WTC11 (cell line): ENCODE results near the gene CACNA1C. TPM values are rescaled to one million over a fixed set of nuclear protein-coding genes. Genes with fewer than 3 reads are reported as not detected.

Experiments used
- ATAC-seq: fragments of 200-7000 bp; cut with Tn5 transposase; 2 replicates; pipeline ENCODE4 v1.10.0; 2021; ENCODE audit warnings: mild to moderate bottlenecking, moderate library complexity
- CTCF ChIA-PET: fragments of 300-600 bp; sonication (Branson Sonifier 250); formaldehyde crosslinking; loops from one replicate; lab custom pipeline; 2021; ENCODE audit warnings: antibody characterized with exemption; lab: Charles Lee
- POLR2A ChIA-PET: fragments of 350-600 bp; sonication (Branson Sonifier 250); formaldehyde crosslinking; loops from one replicate; lab custom pipeline; 2021; ENCODE audit warnings: antibody characterized with exemption; lab: Charles Lee
- DNase-seq: peaks from one replicate; pipeline ENCODE4 v3.0.0; 2021; ENCODE audit warnings: low spot score
- H3K27ac Mint-ChIP-seq: 2 replicates; pipeline ENCODE4 v1.8.0; 2021; ENCODE audit warnings: mixed read lengths
- H3K27me3 Mint-ChIP-seq: 2 replicates; pipeline ENCODE4 v1.8.0; 2021; ENCODE audit warnings: low read depth, mild to moderate bottlenecking, moderate library complexity, mixed read lengths
- H3K36me3 Mint-ChIP-seq: 2 replicates; pipeline ENCODE4 v1.8.0; 2021; ENCODE audit warnings: mixed read lengths
- H3K4me1 Mint-ChIP-seq: 2 replicates; pipeline ENCODE4 v1.8.0; 2022; ENCODE audit warnings: mixed read lengths
- H3K4me3 Mint-ChIP-seq: 2 replicates; pipeline ENCODE4 v1.8.0; 2021; ENCODE audit warnings: mild to moderate bottlenecking, moderate library complexity, mixed read lengths
- H3K9me3 Mint-ChIP-seq: 2 replicates; pipeline ENCODE4 v1.8.0; 2021; ENCODE audit warnings: mixed read lengths
- AR ChIP-seq: fragments of 250-450 bp; sonication (Bioruptor Pico); IDR thresholded peaks from 2 replicates; pipeline ENCODE4 v1.9.0; 2021; ENCODE audit warnings: mild to moderate bottlenecking
- ARID4B ChIP-seq: sonication (generic); formaldehyde crosslinking; IDR thresholded peaks from 2 replicates; pipeline ENCODE4 v1.8.0; 2023; ENCODE audit warnings: missing genetic modification reagents, mild to moderate bottlenecking, borderline replicate concordance
- CDX4 ChIP-seq: fragments of 250-450 bp; sonication (Bioruptor Pico); IDR thresholded peaks from 2 replicates; pipeline ENCODE4 v1.9.0; 2021; ENCODE audit warnings: moderate library complexity, mild to moderate bottlenecking, inconsistent platforms, borderline replicate concordance
- CREB1 ChIP-seq: sonication (generic); formaldehyde crosslinking; IDR thresholded peaks from 2 replicates; pipeline ENCODE4 v1.8.0; 2023; ENCODE audit warnings: mild to moderate bottlenecking, missing genetic modification reagents
- EMX1 ChIP-seq: fragments of 250-450 bp; sonication (Bioruptor Pico); IDR thresholded peaks from 2 replicates; pipeline ENCODE4 v1.8.0; 2021; ENCODE audit warnings: mild to moderate bottlenecking
- FOXJ3 ChIP-seq: sonication (generic); formaldehyde crosslinking; IDR thresholded peaks from 2 replicates; pipeline ENCODE4 v1.9.0; 2021; ENCODE audit warnings: missing genetic modification reagents, mild to moderate bottlenecking, borderline replicate concordance
- FOXK1 ChIP-seq: sonication (generic); formaldehyde crosslinking; IDR thresholded peaks from 2 replicates; pipeline ENCODE4 v1.8.0; 2022; ENCODE audit warnings: mild to moderate bottlenecking, moderate library complexity, missing genetic modification reagents
- MXD4 ChIP-seq: fragments of 250-450 bp; sonication (Bioruptor Pico); IDR thresholded peaks from 2 replicates; pipeline ENCODE4 v1.8.0; 2021; ENCODE audit warnings: mild to moderate bottlenecking, moderate library complexity, borderline replicate concordance
- OVOL2 ChIP-seq: fragments of 250-450 bp; sonication (Bioruptor Pico); IDR thresholded peaks from 2 replicates; pipeline ENCODE4 v1.9.0; 2021; ENCODE audit warnings: mild to moderate bottlenecking, borderline replicate concordance
- PREB ChIP-seq: sonication (generic); formaldehyde crosslinking; IDR thresholded peaks from 2 replicates; pipeline ENCODE4 v1.8.1; 2022; ENCODE audit warnings: mild to moderate bottlenecking, missing genetic modification reagents, moderate library complexity, borderline replicate concordance
- SMAD3 ChIP-seq: sonication (generic); formaldehyde crosslinking; IDR thresholded peaks from 2 replicates; pipeline ENCODE4 v1.8.0; 2022; ENCODE audit warnings: missing genetic modification reagents, mild to moderate bottlenecking, borderline replicate concordance
- SMAD4 ChIP-seq: sonication (generic); formaldehyde crosslinking; IDR thresholded peaks from 2 replicates; pipeline ENCODE4 v1.8.0; 2022; ENCODE audit warnings: mild to moderate bottlenecking, missing genetic modification reagents
- TEAD1 ChIP-seq: sonication (generic); formaldehyde crosslinking; IDR thresholded peaks from 2 replicates; pipeline ENCODE4 v1.8.0; 2022; ENCODE audit warnings: mild to moderate bottlenecking, missing genetic modification reagents
- ZNF138 ChIP-seq: sonication (generic); formaldehyde crosslinking; conservative IDR thresholded peaks from 2 replicates; pipeline ENCODE4 v1.8.1; 2022; ENCODE audit warnings: mild to moderate bottlenecking, moderate library complexity, missing genetic modification reagents
- ZNF263 ChIP-seq: sonication (generic); formaldehyde crosslinking; IDR thresholded peaks from 2 replicates; pipeline ENCODE4 v1.8.1; 2022; ENCODE audit warnings: low read depth, mild to moderate bottlenecking, moderate library complexity, missing genetic modification reagents
- ZNF396 ChIP-seq: fragments of 250-450 bp; sonication (Bioruptor Pico); IDR thresholded peaks from 2 replicates; pipeline ENCODE4 v1.8.0; 2021; ENCODE audit warnings: mild to moderate bottlenecking, moderate library complexity, borderline replicate concordance
- total RNA-seq: library from RNA; stranded (reverse); gene quantifications from 3 replicates; pipeline ENCODE4 v1.2.3, GENCODE V29; 2021
- TF ChIP-seq, protein P1 (sequence below): fragments of 250-450 bp; sonication (Bioruptor Pico); IDR thresholded peaks from 2 replicates; pipeline ENCODE4 v2.1.2; 2022; ENCODE audit warnings: mild to moderate bottlenecking, moderate library complexity
- TF ChIP-seq, protein P2 (sequence below): sonication (generic); formaldehyde crosslinking; IDR thresholded peaks from 2 replicates; pipeline ENCODE4 v1.8.1; 2023; ENCODE audit warnings: mild to moderate bottlenecking, missing genetic modification reagents

Gene CACNA1C
- total RNA-seq, 1 experiment from 2014 or later: 1.7 TPM

GRCh38 chr12:2578772-2579171, 526.0 kb downstream of the CACNA1C start (continued):
- TF ChIP-seq ARID4B (CRISPR knock-in tag) (no peak), SMAD4 (CRISPR knock-in tag) (no peak), ZNF138 (CRISPR knock-in tag) (no peak), FOXJ3 (CRISPR knock-in tag) (no peak), CDX4 (CRISPR knock-in tag) (no peak)
- TF ChIP-seq, protein P1, sequence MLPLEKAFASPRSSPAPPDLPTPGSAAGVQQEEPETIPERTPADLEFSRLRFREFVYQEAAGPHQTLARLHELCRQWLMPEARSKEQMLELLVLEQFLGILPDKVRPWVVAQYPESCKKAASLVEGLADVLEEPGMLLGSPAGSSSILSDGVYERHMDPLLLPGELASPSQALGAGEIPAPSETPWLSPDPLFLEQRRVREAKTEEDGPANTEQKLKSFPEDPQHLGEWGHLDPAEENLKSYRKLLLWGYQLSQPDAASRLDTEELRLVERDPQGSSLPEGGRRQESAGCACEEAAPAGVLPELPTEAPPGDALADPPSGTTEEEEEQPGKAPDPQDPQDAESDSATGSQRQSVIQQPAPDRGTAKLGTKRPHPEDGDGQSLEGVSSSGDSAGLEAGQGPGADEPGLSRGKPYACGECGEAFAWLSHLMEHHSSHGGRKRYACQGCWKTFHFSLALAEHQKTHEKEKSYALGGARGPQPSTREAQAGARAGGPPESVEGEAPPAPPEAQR (CRISPR knock-in tag): no peak

GRCh38 chr12:2580821-2581220, 528.0 kb downstream of the CACNA1C start:
- no peak for ATAC-seq
- peaks cover 2% of the 10 kb centered on the region; the same call in 1 of the 2 replicates for H3K4me1 Mint-ChIP-seq
- H3K27me3 Mint-ChIP-seq: peaks cover 33% of the 10 kb centered on the region
- no peaks in the 10 kb centered on the region for H3K9me3 Mint-ChIP-seq
- POLR2A ChIA-PET: no interaction called here
- DNase-seq: no peak
- no peaks in the 10 kb centered on the region for H3K36me3 Mint-ChIP-seq
- TF ChIP-seq EMX1 (CRISPR knock-in tag): no peak
- no peak for TF ChIP-seq ZNF138 (CRISPR knock-in tag)
- no peak for TF ChIP-seq TEAD1 (CRISPR knock-in tag)
- TF ChIP-seq ZNF263 (CRISPR knock-in tag): no peak
- no peak for TF ChIP-seq ZNF396
- no peak overlapping the region for H3K27ac Mint-ChIP-seq
- no peak overlapping the region for H3K4me3 Mint-ChIP-seq
- CTCF ChIA-PET: interaction anchor here (0.8 to 4.4 kb wide), 4 partner anchors 61 to 220 kb away, joined by 3 to 32 read pairs (median 4); no protein-coding TSS in a partner anchor

GRCh38 chr12:2581293-2582045, 528.7 kb downstream of the CACNA1C start:
- Mint-ChIP-seq H3K27me3 (peaks cover 33% of the 10 kb centered on the region), H3K27ac (no peak overlapping the region), H3K4me1 (peaks cover 6% of the 10 kb centered on the region), H3K36me3 (no peaks in the 10 kb centered on the region), H3K9me3 (no peaks in the 10 kb centered on the region), H3K4me3 (no peak overlapping the region)
- ChIA-PET POLR2A (interaction anchor here (0.6 kb wide), 1 partner anchor 16 kb away, joined by 3 read pairs; no protein-coding TSS in a partner anchor), CTCF (interaction anchor here (1.2 to 4.4 kb wide), 4 partner anchors 93 to 277 kb away, joined by 3 to 32 read pairs (median 4); no protein-coding TSS in a partner anchor)
- DNase-seq (no peak), ATAC-seq (no peak)
- TF ChIP-seq AR (CRISPR knock-in tag): no peak
- no peak for TF ChIP-seq FOXK1 (CRISPR knock-in tag)
- no peak for TF ChIP-seq MXD4 (CRISPR knock-in tag)
- TF ChIP-seq, protein P2, sequence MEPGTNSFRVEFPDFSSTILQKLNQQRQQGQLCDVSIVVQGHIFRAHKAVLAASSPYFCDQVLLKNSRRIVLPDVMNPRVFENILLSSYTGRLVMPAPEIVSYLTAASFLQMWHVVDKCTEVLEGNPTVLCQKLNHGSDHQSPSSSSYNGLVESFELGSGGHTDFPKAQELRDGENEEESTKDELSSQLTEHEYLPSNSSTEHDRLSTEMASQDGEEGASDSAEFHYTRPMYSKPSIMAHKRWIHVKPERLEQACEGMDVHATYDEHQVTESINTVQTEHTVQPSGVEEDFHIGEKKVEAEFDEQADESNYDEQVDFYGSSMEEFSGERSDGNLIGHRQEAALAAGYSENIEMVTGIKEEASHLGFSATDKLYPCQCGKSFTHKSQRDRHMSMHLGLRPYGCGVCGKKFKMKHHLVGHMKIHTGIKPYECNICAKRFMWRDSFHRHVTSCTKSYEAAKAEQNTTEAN (CRISPR knock-in tag): no peak
- TF ChIP-seq SMAD3 (CRISPR knock-in tag): no peak
- TF ChIP-seq, protein P1 (CRISPR knock-in tag): no peak
- no peak for TF ChIP-seq CREB1 (CRISPR knock-in tag)
- no peak for TF ChIP-seq OVOL2
- no peak for TF ChIP-seq PREB (CRISPR knock-in tag)
